Left forelimb (tissue), 1 donor: ENCODE measurements around the gene ECT2L.
"Not testable (repeated sequence)": the region's sequence is repeated elsewhere in the genome, so short reads cannot be mapped to it uniquely, and the experiment has no call there.

Experiments used
- DNase-seq: peaks from one replicate; pipeline ENCODE4 v3.0.0-alpha.2; 2018; ENCODE audit warnings: low spot score

ECT2L gene

DNA sequence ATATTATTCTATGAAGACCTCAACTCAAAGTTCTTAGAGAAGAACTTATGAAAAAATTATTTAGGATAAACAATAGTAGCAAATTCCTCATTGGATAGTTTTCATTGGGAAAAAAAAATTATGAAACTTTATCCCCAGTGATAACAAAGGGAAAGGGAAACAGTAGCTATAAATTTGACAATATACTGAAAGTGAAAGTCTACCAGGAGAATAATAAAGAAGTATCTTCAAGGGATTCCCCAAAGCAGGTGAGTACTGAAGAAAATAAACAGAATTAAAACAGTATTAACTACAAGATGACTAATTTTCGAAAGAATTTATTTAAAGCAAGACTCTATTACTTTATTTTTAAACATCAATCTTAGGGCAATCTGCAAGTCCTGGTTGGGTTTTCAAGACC lies 135.8 kb downstream of the ECT2L start:
- no peak for DNase-seq

GRCh38 chr6:138936873-138937272 lies 141.0 kb downstream of the ECT2L start:
- not testable (repeated sequence) for DNase-seq

GRCh38 chr6:138943089-138943625 lies 147.3 kb downstream of the ECT2L start:
- DNase-seq = no peak

- no peak for DNase-seq
Measured at GRCh38 chr6:138944412-138944811, 148.5 kb downstream of the ECT2L start.

DNA sequence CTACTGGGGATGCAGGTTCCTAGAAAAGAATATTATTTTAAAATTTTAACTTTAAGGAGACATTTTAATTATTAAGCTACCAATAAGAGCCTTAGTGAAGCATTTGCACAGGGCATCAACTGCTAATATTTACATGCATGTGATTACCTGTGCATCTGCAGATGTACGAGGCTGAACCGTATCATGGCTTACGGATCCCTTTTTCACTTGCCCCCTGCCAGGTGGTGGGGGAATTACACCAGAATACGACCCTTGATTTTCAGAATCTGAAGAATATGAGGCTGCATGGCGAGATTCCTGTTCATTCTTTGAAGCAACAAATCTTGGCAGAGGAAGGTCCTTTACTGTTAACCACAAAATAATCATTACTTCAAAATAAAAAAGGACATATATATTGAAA lies 149.5 kb downstream of the ECT2L start:
- no peak for DNase-seq

GRCh38 chr6:138948004-138948403 lies 152.1 kb downstream of the ECT2L start:
- DNase-seq = no peak

GRCh38 chr6:138948546-138949179 lies 152.8 kb downstream of the ECT2L start:
- DNase-seq = no peak

GRCh38 chr6:138953451-138953850 lies 157.6 kb downstream of the ECT2L start:
- no peak for DNase-seq
